Measurements from ENCODE around the gene ETV3L.

Gene ETV3L

DNA sequence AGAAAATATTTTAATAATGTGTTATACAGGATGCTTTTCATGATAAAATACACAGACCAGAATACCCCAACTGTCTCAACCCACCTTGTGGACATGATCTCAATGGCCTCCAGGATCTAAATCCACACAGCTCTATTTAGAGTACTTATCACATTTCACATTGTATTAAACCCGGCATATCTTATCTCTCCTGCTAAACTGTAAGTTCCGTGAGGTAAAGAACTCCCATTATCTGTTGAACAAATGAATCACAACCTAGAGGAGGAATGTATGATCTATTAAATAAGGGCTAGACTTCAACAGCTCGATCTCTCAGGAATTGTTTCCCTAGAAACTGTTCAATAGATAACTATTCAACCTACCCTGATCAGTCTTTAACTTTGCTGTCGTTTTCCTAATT is 31.7 kb upstream of the ETV3L start:
- no peak for DNase-seq

DNA sequence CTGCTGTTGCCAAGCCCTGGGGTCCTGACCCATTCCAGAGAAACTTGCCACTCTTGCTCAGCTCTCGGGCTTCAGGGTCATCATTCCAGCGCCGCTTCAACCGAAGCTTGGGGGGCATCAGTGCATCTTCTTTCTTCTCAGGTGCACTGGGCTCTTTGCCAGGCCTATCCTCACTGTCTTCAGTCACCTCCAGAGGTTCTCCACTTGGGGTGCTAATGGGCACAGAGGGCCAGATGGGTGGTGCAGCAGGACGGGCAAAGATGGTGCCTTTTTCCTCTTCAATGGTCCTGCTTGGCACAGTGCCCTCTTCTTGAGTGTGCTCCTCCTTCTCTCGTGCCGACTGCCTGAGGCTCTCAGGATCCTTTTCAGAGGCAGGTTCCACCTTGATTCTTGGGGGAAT is 25.2 kb upstream of the ETV3L start:
- DNase-seq = no peak

DNA sequence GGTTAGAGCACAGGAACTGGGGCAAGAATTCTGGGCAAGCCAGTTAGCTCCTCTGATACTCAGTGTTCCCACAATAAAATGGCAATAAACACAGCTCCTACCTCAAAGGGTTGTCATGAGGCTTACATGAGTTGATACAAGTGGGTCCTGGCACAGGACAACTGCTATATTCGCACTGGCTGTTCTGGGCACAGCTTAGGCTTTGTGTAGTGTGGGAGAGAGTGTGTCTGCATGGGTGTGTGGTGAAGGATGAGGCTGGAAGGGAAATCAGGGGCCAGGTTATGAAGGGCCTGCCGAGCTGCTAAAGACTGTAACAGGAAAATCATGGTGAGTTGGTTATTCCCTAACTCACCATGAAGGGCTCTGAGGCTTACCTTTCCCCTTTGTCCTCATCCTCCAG is 19.8 kb upstream of the ETV3L start:
- no peak for DNase-seq

DNA sequence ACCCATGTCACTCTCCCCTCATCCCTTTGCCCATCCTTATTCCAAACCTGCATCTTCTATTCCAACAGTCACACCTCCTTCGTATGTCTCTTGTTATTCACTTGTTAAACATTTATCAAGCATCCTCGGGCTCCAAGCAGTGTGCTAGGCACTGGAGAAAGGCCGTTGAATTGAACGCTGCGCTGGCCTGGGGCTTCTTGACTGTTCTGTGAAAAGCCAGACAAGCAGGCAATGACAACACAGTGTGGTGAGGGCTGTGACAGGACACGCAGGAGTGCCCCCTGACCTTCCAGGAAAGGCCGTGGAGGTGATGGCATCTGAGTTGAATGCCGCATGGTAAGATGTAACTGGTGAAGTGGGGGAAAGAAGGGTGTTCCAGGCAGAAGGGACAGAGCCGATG is 19.4 kb upstream of the ETV3L start:
- no peak for DNase-seq

DNA sequence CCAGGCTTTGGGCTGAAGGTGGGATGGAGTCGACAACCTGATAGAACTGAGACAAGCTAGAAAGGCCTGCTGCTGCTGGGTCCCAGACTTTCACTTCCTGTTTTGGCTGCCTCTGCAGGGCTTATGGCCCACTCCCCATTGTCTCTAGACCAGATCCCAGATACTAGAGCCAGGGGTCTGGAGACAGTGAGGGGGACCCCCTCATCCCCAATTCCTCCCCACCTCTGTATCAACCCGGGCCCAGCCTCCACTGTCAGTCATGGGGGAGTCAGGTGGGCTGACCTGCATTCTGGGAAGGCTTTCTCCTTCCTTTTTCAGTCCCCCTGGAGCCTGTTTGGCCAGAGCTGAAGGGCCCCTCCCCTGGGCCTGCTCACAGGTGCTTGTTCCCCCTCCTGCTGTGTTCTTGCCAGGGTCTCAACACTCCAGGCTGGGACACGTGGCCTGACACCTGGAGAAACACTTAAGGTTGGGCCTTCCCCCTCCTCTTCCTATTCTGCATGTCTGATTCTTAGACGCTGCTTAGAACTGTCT is 18.0 kb upstream of the ETV3L start:
- no peak for DNase-seq

DNA sequence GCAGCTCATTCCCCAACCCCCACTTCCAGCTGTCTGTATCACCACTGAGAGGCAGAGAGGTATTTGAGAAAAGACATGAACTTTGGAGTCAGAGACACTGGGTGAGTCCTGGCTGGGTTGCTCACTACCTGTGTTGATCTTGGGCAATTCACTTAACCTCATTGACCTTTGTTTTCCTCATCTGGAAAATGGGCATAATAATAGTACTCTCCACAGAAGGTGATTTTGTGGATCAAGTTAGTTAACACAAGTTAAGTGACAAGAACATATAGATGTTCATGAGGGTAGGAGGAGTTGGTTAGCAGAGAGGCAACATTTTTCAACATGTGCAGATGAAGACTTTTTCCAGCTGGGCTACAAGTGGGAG is 17.1 kb upstream of the ETV3L start:
- DNase-seq = no peak

DNA sequence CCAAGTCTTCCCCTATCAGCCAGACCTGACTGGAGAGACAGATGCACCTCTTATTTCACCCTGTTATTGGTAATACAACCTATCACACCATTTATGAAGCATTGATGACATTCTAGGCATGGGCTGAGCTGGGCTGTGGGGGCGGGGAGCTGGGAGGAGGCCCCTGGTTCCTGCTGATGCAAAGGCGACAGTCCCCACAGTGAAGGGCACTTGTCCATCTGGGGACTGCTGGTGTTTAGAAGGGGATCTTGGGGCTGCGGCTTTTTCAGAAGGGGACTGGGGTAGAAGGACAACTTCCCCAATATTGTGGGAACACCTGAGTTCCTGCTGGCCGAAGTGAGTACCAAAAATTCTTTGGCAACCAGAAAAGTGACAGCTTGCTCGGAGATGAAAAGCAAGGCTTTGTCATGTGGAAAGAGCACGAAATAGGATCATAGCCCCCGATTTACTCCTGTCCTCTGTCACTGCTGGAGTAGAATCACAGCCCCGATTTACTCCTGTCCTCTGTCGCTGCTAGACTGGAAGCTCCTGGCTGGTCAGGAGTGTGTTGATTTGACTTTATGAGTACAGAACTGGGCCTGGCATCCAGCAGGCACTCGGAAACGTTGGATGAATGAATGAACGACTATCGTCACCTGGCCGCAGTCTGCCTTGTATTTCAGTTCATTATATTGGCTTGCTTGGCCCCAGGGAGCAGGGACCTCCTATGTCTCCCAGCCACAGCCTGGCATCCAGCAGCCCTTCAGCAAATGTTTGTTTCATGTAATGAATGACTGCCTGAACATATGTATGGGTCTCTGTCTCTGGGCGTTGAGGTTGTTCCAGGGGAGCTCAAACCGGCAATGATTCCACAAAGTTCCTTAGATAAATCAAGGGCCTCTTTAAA is 16.5 kb upstream of the ETV3L start:
- DNase-seq = no peak

DNA sequence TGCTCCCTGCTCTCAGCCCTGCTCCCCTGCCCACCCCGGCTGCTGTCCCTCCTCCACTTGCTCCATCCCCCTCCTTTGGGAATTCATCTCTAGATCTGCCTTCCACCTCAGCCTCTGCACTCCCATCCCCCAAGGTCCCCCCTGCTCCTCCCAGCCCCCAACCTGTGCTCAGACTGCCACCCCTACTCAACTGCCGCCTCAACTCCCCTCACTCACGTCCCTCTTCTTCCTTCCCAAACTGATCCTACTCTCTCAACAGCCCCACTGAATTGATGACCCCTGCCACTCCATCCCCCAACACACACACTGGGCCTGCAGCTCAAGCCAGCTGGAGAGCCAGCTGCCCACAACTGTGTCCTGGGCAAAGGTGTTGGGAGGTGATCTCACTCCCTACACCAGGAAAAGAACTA is 15.8 kb upstream of the ETV3L start:
- DNase-seq = no peak

DNA sequence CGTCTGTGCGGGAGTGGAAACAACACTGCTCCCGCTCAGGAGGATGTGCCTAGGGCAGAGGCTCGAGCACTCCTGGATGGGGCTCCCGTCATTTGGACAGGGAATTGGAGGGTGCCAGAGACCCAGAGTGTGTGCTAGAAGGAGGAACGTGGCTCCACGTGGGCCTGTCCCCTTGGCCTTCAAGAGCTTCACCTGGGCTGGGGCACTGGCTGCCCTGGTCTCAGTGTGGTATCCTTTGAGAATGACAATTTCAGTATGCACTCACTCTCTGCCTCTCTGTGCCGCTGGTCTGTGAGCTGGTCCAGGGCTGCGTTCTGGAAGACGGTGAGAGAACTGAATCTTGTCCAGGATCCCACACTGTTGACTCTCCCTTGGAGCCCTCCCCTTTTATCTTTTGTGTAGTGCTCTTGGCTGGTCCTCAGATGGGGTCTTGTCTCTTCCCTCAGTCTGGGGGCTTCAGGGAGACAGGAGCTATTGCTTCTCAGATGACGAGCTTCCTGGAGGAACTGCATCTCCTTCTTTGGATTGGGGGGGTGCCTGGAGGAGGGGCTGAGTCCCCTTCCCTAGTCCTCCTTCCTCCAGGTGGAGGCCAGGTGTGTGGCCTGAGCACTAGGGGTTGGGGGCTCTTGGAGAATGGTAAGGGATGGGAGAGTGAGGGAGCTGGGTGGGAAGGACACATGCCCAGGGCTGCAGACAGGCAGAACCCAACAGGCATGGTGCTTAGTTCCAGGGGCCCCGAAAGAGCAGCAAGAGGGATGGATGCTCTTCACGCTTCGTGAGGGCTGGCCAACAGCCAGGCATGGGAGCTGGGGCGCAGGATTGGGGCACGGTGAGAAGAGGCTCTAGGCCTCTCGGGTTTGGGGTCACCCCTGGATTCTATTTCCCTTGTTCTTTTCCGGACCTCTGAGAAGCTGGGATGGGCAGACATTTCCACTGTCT is 14.8 kb upstream of the ETV3L start:
- DNase-seq = no peak

DNA sequence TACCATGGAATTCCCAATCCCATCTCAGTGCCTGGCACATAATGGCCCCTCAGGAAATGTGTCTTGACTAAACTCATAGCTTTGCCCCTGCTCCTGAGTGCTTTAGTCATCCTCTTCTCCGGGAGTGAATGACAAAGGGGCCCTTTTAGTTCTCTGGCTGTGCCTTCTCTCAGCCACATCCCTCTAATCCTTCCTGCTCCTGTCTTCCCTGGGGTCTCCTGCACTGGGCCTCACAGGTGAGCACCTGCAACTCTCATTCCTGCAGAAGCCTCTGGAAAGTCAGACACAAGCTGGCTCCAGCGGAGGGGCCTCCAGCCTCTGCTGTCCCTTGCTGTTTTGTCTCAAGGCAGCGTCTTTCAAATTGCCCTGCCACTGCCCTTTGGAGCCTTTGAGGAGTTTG is 14.0 kb upstream of the ETV3L start:
- DNase-seq = no peak

DNA sequence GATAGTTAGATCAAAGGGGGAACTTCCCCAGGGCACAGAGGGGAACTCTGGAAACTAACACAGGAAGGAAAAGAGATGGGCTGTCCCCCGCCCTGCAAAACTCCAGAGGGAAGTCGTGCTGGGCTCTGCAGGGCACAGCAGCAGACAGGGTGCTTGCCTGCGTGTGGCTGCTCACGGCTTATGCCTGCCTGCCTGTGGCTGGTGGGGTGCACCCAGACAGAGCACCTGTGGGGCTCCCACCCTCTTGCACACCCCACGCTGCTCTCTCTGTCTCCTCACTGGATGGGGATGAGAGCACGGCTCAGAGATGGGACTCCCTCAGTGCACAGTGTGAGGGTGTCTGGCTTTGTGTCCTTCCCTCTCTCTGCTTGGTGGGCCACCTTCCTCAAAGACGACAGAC is 13.5 kb upstream of the ETV3L start:
- DNase-seq = no peak

DNA sequence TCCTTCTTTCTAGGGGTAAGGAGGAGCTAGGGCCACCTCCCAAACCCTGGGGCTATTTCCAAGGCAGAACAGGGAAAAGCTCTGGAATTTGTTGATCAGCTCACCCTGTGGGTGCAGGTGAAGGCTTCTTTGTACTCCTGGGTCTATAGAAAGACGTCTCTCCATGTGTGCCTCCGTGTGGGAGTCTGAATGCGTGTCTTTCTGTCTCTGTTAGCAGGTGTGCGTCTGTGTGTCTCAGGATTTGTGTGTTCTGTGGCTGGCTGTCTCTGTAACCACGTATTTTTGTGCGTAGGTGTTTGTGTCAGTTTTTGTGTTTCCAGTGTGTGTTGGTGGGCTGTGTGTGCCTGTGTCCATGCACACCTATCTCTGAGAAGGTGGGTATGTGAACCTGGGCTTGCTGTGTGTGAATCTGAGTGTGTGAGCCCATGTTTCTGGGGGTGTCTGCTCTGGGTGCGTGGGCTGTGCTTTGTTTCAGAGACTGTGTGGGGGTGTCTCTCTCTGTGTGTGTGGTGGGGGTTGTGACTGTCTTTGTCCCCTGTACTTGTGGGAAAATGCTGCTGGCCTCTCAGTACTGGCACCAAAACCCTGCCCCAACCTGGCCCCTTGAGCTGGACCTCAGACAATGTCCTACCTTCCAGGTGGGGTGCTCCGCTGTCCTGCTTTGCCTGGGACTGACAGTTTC is 12.7 kb upstream of the ETV3L start:
- DNase-seq = no peak

DNA sequence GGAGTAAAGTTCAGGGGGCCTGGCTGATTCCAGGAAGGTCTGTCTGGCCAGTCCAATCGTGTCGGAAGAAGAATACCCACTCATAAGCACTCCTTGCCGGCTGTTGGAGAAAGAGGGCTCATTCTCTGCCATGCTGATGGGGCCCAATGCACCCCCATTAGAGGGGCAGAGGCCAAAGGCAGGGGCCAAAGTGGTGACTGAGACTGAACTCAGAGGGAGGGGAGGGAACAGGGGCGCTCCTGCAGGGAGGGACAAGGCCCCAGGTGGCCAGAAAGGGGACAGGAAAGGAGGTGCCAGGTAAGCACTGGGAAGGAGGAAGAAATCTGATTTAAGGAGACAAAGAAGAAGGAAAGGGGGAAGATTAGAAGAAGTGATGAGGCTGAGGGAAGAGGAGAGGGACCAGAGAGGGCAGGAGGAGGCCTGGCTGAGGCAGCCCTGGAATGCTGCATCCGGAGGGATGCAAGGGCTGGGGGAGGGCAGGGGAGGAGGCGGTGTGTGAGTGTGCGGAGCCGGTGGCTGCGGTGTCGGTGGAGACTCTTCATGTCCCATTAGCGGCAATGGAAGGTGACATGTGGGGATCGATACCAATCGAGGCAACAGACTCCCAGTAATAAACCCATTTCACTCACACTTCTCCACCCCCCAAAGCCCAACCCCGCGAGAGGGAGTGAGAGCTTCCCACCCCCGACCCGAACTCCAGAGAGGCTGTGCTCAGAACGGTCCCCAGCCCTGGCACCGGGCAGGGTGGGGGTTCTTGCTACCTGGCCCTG is 12.0 kb upstream of the ETV3L start:
- DNase-seq = no peak

DNA sequence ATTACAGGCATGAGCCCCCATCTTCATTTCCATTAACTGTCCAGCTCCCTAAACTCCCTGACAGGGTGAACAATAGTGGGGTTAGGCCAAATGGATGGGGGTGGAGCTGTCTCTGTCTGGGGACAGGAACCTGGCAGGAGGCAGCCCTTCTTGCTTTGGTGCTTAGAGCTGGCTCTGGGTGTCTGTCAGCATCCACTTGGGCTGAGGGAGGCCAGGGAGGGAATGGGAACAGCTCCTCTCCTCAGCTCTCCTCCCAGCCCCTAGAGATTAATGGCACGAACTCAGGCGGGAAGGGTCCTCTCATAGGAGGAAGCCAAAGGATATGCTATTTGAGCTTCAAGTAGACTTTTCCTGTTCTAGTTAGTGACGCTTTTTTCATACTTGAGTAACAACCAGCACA is 11.1 kb upstream of the ETV3L start:
- DNase-seq = no peak

DNA sequence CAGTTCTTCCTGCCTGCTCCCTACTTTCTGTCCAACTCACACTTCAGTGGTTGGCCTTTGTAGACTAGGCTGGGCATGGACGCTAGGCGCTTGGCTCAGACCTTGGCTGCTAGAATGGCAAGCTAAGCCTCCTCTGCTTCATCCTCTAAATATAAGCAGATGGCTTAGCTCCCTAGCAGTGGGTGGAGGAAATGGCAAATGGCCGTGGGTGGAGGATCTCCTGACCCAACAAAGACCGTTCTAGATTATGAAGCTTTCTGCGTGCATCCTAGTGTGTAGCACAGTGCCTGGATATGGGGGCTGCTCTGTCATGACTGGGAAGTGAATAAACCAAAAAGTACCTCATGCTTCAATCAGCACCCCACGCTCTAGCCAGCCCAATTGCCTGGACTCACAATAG is 10.4 kb upstream of the ETV3L start:
- no peak for DNase-seq

DNA sequence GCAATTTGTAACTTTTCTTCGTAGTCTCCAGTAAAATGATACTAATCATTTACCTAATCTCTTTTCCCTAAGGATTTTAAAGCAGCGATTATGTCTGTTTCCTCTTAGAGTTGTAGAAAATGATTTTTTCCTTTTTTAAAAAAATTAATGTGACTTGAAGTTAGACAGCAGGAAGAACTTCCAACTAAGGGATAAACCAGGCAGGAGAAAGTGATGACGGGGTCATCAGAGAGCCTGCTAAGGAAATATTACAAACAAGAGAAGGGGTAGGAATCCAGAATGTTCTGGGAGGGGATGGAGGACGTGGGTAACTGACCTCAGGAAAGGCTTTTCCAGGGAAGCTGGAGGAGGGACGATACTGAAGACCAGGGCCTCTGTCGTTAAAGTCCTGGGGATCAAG is 8.8 kb upstream of the ETV3L start:
- no peak for DNase-seq

DNA sequence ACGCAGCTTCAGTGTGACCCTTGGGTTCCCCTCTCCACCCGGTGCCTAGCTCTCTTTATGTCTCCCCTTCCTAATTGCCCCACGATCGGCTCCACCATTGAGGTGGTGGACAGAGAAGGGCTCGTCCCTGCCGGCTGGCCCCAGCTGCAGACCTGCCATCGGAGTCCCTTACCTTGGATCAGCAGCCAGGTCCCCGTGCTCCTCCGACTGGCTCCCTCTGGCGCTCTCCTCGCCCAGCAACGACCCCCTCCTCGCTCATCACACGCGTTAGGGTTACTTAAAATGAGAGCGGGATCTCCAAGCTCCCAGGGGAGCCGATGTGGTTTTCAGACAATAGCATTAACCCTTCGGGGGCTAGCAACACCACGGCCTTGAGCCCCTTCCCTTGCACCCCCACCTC is 8.1 kb upstream of the ETV3L start:
- DNase-seq = no peak

DNA sequence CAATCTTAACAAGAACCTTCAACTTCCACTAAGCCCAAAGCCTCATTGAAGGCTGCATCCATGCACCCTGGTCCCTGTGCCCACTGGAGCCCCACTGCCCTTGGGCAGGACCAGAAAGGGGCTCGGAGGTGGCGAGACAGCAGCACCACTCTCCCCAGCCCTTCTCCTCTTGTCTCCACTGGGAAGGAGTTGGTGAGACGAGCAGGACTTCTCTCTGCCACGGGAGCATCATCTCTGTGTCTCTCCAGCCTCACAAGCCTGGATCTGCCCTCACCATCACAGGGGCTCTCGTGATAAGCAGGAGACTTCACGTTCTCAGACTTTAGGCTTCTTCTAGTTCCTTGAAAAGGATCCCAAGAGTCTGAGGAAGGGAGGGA is 7.2 kb upstream of the ETV3L start:
- DNase-seq = no peak

DNA sequence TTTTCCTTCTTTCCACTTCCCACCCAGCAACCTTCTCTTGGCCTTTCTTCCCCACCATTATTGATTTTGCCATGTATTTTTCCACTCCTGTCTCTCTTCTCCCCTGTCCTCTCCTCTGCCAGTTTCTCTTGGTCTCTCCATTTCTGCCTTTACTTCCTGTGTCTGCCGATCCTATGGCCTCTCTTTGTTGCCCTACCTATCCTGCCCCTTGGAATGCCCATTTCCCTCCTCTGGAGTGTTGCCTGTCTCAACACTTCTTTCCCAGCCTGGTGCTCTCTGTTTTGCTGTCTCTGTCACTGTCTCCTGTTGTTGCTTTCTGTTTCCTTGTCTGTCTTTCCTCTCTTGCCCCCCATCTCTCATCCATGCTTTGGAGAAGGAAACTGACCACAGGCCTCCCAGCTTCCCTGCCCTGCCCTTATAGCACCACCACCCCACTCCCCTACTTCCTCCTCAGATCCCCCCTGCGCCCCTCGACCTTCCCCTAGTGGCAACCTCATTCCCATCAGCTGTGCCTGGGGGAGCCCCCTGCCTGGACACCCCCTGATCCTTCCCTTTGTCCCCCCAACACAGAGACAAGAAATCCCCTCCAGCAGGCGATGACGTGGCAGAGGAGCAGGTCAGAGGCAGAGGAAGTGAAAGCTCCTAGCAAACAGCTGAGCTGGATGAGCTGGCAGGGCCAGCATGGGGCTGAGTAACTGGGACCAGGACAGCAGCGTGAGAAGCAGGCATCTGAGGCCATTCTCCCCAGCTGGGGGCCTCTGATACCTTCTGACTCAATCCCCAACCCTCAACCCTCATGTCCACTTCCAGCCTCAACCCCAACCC is 6.6 kb upstream of the ETV3L start:
- peak; percentile 31 for DNase-seq

DNA sequence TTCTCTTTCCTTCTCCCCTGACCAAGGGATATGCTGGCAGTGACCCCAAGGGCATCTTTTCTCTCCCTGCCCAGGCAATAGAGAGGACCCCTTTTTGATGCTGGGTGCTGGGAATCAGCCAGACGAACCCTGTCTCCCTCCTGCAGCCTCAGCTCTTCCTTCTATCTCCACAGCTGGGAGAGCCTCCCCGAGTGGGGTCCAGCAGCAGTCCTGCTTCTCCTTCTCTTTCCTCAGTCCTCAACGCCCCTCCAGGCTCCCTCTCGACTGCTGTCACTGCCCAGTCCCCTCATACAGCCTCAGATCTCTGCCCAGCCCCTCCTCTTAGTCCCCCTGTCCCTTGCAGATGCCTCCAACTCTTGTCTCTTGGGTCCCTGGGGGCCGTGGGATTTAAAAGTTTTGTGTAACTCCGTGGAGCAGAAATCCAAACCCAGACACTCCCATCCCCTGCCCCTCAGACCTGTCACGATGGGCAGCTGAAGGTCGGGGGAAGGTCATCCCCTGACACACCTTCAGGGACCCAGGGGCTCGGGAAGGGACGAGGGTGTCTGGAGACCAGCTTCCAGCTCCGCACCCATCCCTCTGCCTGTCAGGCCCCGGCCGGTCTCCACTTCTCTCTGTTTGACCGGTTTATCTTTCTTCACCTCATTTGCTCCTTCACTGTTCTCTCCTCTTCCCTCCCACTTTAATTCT is 5.8 kb upstream of the ETV3L start:
- DNase-seq = no peak
